Activated CD8-positive, alpha-beta memory T cell treated with anti-CD3 and anti-CD28 coated beads for 4 hours (primary cell): ENCODE data around the gene FARP1.
"Not testable (repeated sequence)": the region's sequence is repeated elsewhere in the genome, so short reads cannot be mapped to it uniquely, and the experiment has no call there.

ENCODE experiments used
- DNase-seq, 2 donors: peaks; one replicate each; pipeline ENCODE4 v3.0.0-alpha.2; 2020; ENCODE audit warnings: low read depth in 2 of 2

The FARP1 gene

DNA sequence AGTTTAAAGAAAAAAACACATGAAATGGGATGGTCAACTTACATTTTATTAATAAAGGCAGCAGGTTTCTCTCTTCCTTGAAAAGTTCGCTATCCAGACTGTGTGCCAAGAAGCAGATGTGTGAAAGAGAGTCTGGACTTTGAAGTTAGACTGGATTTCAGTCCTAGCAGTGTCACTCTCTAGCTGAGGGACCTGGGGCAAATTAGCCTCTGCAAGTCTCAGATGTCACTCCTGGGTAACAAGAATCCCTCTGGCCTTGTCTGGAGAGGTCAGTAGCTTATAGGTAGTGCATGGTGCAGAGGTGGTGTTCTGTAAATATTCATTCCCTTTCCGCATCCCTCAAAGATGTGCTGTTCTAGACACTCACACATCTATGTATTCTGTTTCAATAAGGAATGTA lies 221.8 kb downstream of the FARP1 start:
- no peak for DNase-seq

DNA sequence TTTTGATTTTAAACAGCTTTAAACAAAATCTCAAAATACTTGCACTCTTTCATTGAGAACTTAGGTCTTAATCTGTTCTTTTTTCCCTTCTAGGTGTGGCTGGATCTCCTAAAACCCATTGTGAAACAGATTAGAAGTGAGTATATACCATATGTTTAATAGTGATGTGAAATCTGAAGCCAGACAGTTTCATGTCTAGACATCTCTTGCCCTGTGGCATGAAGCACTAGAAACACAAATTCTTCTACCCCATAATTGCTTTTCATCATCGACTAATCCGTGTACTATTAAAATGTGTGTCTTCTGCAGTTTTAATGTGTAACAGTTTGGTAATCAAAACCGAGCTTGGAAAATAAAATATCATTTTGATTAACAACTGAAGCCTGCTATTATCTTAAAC lies 222.4 kb downstream of the FARP1 start:
- DNase-seq = no peak

DNA sequence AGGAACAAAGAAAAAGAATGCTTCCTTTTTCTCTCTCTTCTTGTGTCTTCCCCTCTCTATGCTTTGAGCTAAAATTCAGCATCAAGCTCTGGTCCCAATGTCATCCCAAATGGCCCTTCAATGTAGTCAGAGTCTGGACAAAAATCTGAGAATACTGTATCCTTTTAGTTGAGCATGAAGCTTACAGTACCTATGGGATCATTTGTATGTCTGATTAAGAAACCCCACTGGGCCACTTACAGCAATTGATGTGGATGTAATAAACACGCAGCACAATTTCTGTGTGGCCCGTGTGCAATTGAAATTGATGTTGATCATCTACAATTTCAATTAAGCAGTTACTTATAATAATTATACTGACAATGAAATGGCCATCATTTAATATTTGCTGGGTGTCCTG lies 223.1 kb downstream of the FARP1 start:
- DNase-seq = no peak

DNA sequence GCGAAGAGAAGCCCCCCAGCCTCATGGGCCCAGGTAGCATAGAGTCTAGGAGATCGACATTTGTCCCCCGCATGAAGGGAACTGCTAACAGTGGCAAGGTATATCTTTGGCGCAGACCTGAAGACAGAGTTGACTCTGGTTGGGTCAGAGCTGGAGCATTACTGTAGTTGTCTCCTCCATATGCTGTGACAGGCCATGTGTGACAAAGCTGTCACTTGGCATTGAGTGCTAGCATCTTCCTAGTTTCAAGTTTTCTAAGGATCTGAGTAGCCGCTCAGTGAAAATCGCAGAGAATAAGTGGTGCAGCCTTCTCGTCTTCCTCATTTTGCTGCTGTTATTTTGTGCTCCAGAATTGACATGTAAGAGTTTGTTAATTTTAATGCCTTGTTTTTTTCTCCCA lies 223.5 kb downstream of the FARP1 start:
- no peak for DNase-seq

DNA sequence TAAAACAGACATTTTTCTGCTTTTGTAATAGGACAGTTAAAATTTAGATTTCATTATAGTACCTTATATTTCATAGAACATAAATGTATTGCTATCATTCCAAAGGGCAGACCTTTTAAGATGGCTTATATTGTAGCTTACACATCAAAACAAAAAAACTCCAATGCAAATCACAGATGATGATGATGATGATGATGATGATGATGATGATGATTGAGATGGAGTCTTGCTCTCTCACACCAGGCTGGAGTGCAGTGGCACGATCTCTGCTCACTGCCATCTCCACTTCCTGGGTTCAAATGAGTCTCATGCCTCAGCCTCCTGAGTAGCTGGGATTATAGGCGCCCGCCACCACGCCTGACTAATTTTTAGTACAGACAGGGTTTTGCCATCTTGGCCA lies 224.1 kb downstream of the FARP1 start:
- no peak for DNase-seq

DNA sequence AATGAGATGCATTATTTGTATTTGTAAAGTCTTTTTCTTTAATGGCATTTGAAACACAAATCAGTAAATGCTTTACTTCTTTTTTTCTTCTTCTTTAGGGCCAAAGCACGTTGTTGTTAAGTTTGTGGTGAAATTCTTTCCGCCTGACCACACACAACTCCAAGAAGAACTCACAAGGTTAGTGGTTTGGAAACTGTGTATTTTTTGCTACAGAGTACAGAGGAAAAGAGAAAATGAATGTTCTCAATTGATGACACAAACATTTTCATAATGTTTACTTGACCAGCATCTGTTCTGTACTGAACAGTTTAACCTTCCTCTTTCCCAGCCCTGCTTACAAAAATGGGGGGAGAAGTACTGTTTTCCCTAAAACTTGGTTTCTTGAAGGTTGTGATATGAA lies 225.1 kb downstream of the FARP1 start:
- no peak for DNase-seq

GRCh38 chr13:98369520-98369919 lies 226.6 kb downstream of the FARP1 start:
- not testable (repeated sequence) for DNase-seq

DNA sequence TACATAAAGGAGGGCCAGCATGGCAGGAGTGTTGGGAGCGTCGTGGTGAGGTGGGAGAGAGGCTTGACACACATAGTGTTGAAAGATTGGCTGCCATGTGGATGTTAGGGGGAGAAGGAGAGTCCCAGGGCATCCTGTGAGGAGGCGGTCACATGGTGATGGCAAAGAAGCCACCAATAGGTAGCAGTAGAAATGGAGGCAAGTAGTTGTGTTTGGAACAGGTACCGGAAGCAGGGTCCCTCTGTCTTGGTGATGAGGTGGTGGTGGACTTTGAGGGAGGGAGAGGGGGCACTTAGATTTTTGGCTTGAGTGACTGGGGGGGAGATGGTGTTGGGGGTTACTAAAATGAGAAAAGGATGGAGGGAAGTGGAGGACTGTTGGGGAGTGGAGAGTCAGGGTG lies 227.4 kb downstream of the FARP1 start:
- DNase-seq = no peak

DNA sequence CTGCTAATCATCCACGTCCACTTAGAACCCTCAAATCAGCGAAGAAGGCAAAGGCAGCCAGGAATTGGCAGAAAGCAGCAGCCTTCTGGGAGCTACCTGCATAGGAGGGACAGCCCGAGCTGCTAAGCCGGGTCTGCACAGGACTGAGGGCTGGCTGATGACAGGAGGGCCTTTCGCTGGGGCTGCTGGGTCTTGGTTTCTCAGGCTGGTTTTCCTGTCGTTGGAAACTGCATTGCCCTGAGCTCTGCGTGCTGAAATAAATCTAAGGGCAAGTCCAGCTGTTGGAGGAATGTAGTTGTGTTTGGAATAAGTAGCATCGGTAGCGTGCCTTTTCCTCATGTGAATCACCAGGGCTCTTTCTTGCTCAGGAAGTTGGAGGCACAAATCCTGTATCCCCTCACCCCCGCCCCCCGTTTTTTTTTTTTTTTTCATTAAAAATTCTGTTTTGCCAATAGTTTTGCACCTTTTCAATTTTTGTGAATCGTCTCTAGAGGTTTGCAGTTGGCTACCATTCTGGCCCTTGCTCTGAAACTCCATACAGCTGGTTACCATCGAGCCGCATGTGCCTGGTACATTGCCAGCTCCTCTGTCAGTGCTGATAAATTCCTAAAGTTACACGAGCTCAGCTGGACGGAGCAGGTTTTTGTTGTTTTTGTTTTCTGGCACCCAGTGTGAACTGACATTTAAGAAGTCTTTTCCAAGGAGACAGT lies 228.1 kb downstream of the FARP1 start:
- DNase-seq = no peak

DNA sequence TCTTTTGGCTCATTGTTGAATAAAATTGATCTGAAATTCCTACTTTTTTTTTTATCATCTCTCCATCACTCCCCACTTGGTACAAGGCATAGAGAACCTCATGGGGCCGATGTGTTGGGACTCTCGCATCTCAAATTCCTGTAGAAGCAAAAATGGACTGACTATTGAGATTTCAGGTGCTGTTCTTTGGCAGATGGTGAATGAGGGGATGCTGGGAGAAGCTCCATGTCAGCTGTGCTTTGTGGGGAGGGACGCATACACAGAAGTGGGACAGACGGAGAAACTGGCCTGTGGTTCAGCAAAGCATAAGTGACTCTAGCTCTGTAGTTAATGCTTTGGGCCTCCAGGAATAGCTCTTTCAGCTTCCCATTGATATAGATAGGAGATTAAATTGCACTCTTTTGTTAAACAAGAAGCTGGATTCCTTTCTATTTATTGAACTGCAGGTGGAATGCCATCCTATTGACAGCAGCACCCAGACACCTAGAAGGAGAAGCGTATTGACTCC lies 228.7 kb downstream of the FARP1 start:
- no peak for DNase-seq

GRCh38 chr13:98372876-98373275 lies 230.0 kb downstream of the FARP1 start:
- DNase-seq = no peak

GRCh38 chr13:98374750-98375149 lies 231.9 kb downstream of the FARP1 start:
- DNase-seq = no peak

DNA sequence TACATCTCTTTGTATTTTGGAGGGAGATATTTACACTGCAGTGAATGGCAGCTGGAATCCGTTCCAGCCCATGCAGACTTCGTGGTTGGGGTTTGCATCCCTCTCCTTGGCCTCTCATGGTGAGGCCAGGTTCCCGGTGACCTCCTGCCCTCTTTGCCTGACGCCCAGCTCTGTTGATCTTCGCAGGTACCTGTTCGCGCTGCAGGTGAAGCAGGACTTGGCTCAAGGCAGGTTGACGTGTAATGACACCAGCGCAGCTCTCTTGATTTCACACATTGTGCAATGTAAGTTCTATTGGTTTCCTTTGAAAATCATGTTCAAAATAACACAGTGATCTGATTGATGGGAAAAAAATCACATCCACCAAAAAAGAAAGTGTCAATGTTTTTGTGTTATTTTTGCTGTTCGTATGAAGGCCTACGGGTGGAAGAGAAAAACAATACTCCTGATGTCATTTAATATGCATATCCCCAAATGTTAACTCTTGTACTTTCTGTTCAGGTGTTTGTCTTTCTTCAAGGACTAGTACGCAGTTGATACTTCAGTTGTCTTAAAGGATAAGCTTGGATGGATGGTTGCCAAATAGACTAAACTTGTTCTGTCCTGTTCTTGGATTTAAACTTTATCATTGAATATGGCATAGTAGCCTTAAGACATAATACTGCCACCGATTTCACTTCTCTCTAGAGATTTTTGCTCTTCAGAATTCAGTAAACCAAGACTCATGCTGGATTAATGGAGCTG lies 234.9 kb downstream of the FARP1 start:
- DNase-seq = no peak

GRCh38 chr13:98384739-98385138 lies 241.8 kb downstream of the FARP1 start:
- DNase-seq = no peak

GRCh38 chr13:98385606-98386005 lies 242.7 kb downstream of the FARP1 start:
- no peak for DNase-seq

- no peak for DNase-seq
These were observed 243.7 kb downstream of the FARP1 start for GRCh38 chr13:98386637-98387036.

- no peak for DNase-seq
These were observed 246.4 kb downstream of the FARP1 start for GRCh38 chr13:98389319-98389718.

GRCh38 chr13:98390086-98390715 lies 247.3 kb downstream of the FARP1 start:
- DNase-seq = no peak

DNA sequence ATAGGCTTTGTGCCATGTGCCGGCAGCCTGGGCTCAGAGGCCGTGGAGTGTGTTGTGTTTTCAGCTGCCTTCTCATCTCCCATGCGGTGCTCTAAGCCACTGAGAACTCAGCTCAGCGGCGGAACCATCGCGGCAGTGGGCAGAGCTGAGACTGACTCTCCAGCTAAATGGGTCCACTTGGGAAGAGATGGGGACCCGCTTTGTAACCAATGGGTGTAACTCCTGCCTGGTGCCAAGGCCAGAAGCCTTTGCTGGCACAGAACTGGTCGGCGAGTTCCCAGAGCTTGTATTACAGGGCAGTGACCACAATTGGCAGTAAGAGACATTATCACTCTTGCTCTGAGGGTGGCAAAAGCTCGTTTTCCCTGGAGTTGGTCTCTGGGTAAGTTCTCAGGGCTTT lies 251.0 kb downstream of the FARP1 start:
- DNase-seq = no peak

DNA sequence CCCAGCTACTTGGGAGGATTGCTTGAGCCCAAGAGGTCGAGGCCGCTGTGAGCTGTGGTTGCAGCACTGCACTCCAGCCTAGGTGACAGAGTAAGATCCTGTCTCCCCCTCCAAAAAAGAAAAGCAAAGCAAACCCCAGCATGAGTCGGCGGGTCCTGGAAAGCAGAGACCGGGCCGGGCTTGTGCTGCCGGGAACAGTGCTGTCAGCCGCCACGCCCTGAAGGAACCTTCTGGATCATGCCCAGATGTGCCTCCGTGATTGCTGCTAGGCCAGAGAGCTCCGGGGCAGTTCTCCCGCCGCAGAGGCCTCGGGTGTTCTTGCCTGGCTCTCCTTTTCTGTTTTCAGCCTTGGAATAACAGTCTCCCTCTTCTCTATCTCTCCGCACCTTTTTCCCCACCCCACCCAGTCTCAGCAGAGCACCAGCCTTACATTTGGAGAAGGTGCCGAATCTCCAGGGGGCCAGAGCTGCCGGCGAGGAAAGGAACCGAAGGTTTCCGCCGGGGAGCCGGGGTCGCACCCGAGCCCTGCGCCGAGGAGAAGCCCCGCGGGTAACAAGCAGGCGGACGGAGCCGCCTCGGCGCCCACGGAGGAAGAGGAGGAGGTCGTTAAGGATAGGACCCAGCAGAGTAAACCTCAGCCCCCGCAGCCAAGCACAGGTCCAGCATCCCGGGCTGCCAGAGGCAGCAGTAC lies 252.1 kb downstream of the FARP1 start:
- no peak for DNase-seq

DNA sequence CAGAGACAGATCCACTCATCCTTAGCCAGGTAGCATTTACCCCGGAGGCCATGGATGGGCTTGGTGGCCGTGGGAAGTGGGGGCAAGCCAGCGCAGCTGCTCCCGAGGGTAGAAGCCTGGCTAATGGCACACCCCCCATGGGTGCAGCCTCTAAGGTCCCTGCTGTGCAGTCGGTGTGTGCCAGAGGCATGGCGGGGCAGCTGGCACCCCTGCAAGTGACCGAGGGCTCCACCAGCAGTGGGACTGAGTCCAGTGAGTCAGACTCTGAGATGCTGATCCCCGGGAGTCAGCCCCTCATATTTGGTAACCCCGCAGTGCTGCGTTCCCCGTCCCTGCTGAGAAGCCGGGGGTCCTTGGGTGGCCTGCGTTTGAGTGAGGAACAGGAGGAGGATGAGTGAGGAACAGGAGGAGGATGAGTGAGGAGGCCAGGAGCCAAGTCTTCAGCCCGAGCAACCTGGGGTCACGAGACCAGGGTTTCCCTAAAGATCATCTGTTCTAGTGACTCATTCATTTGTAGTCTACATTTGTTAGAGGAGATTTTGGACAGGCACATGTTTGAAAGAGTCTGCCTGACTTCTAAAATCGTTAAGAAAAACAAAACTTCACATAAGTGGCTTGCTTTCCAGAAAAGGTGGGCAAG lies 253.3 kb downstream of the FARP1 start:
- DNase-seq = no peak

- no peak for DNase-seq
These were observed 254.3 kb downstream of the FARP1 start for GRCh38 chr13:98397221-98397620.
